ENCODE results near the gene CDK5R2.

GRCh38 chr2:218998414-218999002 is 39.0 kb downstream of the CDK5R2 start:
- TF ChIP-seq EZH2phosphoT487 (IDR thresholded peaks at IDR 0.05) (no peak), CTCF (IDR thresholded peaks at IDR 0.05) (no peak)

Data from neural progenitor cell (in vitro differentiated cells).